ENCODE results near the gene TAF10.

Gene TAF10

DNA sequence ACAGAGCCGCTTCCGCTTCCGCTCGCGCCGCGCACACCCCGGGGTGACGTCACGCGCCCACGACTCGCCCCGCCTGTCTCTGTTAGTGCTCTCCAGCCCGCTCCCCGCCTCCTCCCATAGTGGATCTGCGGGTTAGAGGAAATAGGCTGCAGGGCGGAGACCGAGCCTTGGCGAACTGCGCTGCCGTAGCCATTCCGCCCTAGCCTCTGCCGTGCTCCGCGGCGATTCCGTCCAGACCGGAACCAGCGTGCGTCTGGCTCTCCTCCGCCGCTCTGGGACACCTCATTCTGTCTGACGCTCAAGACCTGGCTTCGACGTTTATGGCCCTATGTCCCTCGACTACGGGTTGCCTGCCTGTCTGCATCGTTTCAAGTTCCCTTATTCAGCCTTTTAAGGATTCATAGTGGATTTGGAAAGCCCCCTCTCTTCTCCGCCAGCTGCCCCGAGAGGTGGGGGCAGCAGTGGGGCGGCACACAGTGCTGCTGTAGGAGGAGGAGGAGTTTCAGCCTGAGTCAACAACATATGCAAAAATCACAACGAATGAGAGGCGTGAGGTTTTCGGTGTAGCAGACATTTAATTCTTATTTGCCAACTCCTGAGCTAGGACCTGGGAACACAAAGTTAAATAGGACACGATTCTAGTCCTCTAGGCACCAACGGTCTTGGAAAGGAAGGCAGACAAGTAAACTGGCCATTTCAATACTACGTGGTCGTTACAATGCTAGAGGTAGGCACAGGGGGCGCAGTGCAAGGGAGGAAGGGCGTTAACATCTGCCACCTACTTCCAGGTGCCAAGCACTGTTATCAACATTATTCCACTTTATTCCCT is at the start of gene TAF10:
TAF10 (minus strand) TSS at position 4 of the 829 bp plus-strand sequence. CDS start 27 bp downstream, outside the sequence.
- DNase-seq (ENCODE audit: low read depth): peak; percentile 91

DNA sequence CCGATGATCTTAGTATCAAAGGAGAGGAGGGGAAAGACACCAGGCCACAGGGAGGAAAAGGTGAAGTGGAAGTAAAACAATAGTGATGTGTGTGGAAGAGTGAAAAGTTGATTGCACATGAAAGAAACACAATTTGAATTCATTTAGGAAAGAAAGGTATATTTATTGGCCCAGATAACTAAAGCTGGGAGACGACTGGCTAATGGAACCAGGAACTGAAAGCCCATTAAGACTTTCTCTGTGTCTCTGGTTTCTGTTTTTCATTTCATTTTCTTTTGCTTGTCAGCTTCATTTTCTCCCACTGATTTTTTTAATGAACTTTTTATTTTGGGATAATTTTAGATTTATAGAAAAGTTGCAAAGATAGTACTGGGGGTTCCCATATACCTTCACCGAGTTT is 48.7 kb upstream of the TAF10 start:
- no peak for DNase-seq (ENCODE audit: low read depth)

DNA sequence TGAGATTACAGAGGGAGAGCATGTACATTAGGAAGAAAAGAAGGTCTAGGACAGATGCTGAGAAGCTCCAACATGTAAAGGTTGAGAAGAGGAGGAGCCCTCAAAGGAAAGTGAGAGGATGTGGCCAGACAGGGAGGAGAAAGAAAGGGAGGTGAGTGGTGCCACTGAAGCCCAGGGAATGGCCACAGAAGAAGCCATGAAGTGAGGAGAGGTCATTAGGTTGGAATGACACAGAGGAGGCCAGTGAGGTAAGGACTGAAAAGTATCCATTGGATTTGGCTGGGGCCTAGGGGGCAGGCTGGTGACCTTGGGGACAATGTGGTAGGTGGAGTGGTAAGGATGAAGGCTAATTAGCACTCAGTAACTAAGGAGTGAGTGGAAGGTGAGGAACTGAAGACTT is 46.6 kb upstream of the TAF10 start:
- no peak for DNase-seq (ENCODE audit: low read depth)

DNA sequence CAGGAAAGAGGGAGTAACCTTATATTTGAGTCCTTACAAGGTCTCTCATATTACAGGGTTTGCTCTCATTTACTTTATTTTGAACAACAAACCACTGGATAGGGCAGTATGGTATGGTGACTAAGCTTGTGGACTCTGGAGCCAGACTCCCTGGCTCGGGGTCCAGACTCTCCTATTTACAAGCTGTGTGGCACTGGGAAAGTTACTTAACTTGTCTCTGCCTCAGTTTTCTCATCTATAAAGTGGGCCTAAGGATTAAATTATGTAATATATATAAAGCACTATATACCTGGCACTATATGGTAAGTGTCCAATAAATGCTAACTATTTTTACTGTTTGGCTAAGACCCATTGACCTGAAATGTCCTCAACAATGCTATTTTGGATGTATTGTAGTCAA is 45.3 kb upstream of the TAF10 start:
- no peak for DNase-seq (ENCODE audit: low read depth)

DNA sequence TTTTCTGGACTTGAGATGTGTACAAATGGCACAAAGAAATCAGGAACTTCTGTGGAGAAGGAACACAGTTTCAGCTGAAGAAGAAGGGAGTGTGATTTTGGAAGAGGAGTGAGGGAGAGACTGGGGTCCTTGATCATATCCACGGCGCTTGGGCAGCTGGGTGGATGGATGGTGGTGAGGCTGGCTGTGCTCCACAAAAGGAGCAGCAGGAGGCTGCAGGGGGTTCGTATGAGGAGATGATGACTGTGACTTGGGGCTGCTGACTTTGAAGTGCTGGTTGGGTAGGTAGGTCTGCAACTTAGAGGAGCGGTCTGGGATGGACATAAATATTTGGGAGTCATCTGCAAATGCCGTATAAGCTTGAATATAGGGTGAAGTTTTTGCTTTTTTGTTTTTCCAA is 44.9 kb upstream of the TAF10 start:
- DNase-seq (ENCODE audit: low read depth): no peak

DNA sequence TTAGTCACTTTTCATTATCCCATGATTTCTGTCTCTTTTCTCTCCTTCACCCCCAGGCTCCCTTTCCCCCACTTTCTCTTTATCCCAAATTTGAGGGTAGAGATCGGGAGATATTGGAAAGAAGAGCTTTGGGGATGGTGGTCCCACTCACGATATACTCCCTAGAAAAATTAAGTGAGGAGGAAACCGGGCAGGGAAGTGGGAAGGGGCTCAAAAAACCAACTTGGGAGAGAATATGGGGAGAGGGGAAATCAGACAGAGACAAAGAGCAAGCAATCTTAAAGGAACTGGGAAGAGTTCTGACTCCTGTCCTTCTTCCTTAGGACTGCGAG is 44.5 kb upstream of the TAF10 start:
- DNase-seq (ENCODE audit: low read depth): no peak

DNA sequence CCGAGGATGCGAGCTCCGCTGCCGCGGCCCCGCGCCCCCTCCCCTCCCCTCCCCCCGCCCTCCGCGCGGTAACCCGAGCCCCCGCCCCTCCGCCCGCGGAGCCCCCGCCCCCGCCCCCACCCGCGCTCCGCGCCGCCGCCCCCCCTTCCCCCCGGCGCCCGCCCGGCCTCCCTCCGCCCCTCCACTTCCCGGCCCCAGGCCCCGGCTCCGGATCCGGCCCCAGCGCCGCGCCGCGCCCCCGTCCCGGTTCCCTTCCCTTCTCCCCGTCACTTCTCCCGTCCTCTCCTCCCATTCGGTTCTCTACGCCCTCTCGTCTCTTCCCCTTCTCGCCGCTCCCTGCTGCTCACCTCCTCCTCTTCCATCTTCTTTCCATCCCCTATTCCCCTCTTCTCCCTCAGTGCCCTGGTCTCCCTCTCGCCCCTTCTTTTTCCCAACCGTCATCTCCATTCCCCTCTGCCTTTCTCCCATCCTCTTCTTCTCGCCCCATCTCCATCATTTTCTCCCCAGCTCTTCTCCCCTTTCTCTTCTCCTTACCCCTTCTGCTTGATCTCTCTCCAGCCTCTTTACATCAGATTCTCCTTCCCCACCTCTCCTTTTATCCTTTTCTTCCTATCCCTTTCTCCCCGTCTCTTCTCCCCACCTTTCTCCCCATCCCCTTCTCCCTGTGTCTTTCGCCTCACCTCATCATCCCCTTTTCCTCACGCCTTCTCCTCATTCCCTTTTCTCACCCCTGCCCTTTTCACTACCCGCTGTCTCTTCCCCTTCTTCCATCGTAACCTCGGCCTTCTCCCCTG is 44.0 kb upstream of the TAF10 start, which contains the start of gene DCHS1:
DCHS1 (minus strand) TSS at position 20 of the 794 bp plus-strand sequence. CDS start 14,196 bp downstream, outside the sequence.
- DNase-seq (ENCODE audit: low read depth): peak; percentile 14

DNA sequence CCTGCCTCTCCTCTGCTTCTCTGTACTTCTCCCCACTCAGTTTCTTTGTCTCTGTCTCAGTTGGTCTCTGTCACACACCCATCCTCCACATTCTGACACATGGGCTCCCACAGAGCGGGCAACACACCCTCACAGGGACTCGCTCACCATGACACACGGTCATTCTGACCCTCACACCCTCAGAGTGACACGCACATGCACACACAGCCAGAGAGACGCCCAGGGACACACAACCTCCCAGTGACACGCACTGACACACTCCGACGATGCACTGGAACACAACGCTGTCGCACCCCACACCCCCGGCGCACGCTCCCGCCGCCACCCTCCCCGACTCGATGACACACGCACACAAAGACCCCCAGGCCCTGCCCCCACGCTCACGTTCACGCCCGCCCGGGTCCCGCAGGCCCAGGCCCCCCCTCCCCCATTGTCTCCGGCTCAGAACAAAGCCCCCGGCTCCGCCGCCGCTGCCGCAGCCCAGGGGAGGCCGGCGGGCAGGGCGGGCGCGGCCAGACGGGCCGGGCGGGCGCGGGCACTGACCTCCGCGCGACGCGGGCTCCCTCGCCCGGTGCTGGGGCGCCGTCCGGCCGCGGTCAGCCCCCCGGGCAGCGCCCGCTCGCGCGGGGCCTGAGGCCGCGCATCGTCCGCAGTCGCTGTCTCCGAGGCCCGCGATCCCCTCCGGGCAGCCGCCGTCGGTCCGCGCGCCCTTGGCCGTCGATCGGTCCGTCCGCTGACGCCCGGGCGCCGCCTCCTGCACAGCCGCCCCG is 43.2 kb upstream of the TAF10 start:
- DNase-seq (ENCODE audit: low read depth): peak; percentile 29

DNA sequence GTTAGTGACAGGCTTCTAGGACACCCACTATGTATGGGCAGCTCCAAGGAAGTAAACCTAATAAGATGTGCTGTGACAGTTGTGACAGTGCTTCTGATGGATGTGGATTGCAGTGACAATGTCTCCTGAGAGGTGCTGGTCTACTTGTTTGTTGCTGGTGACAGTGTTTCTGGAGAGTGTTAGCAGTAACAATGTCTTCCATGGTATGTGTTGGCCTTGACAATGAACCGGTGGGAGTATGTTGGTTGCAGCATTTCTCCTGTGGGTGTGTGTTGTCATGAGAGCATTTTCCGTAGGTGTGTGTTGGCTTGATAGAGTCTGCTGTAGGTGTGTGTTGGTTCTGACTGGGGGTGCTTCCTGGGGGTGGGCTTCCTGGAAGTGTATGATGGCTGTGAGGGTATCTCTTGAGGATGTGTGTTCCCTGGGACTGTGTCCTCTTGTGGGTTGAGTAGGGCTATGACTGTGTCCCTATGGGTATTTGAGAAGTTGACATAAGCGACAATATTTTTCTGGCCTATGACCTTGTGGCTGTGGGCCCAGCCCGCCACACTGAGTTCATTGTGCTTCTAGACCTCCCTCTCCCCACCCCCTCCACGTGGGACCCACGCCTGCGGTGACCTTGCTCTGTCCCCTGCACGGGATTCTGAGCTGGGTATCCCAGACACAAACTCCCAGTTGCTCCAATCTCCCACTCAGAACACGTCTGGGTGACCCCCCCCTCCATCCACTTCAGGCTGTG is 42.4 kb upstream of the TAF10 start:
- no peak for DNase-seq (ENCODE audit: low read depth)

DNA sequence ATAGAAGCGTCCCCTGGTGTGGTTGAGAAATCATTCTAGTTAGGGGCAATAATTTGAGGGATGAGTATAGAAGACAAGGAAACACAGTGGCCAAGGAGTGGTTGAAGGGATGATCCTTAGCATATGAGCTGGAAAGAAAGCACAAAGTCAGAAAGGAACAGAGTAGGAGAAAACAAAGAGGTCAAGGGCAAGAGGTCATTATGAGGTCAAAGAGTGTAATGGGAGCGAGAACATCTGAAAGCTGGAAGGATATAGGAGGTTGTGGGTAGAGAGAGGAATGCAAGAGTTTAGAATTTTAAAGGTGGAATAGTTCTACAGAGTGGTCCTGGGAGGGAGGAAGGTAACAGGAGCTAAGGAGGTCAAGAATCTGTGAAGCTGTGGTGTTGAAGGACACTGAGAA is 41.6 kb upstream of the TAF10 start:
- DNase-seq (ENCODE audit: low read depth): no peak

DNA sequence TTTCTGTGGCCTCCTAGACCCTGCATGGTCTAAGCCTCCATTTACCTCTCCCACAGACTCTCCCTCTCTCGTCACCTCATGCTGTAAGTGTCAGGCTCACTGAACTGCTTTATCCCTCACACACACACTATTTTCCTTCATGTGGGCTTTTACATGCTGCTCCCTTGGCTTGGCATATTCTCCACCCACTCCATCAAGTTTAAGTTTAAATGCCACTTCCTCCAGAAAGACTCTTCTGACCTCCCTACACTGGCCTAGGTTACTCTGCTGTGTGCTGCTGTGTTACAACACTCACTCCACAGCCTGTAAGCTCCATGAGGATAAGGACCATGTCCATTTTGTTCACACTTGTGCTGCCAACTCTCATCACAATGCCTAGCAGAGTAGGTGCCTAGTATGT is 41.1 kb upstream of the TAF10 start:
- no peak for DNase-seq (ENCODE audit: low read depth)

DNA sequence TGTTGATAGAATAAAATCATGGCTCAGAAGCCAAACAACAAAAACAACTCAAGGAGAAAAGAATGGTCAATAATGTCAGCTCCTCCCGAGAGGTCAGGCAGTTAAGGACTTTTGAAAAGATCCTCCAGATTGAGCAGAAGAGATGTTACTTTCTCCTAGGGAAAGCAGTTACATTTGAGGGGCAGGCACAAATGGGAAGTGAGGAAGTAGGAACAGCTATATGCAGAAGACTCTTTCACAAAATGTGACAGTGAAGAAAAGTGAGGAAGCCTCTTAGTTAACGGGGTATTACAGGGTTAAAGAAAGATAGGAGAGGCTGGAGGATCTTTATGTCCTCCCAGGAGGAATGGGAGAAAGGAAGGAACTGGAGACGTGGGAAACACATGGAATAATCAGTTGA is 40.2 kb upstream of the TAF10 start:
- DNase-seq (ENCODE audit: low read depth): no peak

DNA sequence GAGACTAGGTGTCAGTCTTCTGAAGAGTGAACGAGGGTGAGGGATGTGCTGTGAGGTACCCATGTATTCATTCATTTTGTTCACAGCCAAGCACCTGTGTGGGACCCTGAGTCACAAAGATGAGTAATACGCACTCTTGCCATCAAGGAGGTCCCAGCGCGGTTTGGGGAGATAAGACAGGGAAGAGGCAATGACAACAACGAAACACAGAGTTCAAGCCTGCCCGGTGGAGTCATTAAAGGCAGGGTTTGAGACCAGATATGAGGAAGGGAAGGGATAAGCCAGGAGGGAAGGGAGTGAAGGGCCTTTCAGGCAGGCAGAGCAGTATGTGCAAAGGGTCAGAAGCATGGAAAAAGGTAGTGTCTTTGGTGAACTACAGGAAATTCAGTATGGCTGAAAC is 39.0 kb upstream of the TAF10 start:
- peak; percentile 31 for DNase-seq (ENCODE audit: low read depth)

DNA sequence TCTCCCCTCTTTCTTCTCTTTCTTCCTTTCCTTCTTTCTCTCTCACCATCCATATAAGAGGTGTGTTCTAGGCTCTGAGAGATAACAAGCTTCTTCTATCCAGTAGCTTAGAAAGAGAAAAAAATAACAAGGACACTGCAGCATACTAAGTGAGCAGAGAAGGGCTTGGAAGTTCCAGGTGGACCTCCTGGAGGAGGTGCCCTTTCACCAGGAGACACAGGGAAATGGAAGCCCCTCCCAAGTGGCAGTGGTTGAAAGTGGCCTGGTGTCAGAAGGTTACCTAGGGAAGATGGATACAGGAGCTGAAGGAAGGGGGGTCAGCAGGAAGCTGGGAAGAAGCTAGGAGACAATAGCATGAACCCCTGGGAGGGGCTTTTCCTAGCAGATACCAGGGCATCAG is 38.1 kb upstream of the TAF10 start:
- no peak for DNase-seq (ENCODE audit: low read depth)

DNA sequence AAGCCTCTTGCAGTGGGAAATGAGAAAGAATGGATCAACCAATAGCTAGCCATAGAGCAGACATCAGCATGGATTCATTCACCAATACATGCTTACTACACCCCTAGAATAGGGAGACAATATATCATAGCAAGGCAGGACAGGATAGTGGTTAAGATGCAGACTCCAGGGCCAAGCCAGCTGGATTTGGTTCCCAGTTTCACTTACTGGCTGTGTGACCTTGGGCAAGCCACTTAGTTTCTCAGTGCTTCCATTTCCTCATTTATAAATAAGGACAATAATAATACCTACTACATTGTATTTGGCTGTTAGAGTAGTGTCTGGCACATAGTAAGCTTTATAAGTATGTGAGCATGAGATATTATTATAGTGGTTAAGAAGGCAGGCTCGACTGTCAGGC is 36.5 kb upstream of the TAF10 start:
- DNase-seq (ENCODE audit: low read depth): no peak

DNA sequence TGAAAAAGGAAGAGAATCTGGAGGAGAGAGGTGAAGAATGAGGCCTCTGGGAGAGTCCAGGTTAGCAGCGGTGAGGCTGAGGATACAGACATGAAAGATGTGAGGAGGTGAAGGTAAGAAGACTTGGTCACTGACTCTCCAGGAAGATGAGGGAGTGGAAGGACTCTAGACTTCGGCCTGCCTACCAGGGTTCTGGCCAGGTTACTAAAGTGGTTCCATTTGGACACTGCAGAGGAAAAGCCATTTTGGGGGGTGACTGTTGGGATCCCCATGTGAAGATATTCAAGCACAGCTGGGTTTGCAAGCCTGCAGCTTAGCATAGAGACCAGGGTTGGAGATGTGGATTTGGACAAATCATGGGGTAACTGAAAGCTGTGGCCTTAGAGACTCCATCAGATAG is 35.8 kb upstream of the TAF10 start:
- DNase-seq (ENCODE audit: low read depth): no peak

DNA sequence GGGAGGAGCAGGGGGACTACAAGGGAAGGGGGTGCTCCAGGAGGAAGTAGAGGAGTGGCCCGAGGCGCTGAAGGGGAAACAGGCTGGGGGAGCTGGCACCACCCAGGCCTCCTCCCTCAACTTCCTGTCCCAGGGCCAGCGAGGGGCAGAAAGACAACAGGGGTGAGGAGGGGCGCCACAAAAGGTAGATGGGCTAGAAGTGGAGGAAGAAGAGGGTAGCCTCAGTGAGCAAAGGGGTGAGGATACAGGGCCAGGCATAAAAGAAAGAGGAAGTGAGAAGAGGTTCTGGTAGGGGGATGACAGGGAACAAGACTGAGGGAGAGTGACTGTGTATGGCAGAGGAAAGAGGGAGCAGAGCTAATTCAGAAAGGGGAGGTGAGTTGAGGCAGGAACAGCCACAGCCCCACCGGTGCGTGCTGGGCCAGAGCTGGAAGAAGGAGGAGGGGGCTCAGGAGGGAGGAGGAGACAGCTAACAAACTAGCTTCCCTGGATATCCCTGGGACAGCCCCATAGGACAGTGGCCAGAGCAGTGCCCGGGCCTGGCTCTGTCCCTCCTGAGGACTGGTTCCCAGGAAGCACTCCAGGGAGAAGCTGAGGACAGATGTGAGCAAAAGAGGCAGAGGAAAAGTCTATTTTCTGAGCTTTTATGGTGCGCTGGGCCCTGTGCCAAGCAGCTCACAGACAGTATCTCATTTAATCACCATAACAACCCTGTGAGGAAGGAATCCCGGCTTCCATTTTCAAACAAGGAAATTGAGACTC is 35.1 kb upstream of the TAF10 start:
- DNase-seq (ENCODE audit: low read depth): no peak

DNA sequence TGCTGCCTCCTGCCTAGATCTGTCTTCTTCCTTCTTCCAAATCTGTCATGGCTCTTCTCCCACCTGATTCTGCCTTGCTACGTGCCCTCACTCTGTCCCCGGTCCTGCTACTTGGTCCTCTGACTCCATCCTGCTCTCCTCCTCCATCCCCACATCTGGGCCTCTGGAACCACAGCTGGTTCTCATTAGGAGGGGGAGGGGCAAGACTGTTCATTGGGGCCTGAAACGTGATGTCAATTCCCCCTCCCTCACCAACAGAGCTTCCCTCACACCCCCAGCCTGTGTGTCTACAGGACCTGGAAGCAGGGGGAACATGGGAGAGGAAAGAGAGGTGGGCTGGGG is 34.5 kb upstream of the TAF10 start:
- DNase-seq (ENCODE audit: low read depth): no peak

DNA sequence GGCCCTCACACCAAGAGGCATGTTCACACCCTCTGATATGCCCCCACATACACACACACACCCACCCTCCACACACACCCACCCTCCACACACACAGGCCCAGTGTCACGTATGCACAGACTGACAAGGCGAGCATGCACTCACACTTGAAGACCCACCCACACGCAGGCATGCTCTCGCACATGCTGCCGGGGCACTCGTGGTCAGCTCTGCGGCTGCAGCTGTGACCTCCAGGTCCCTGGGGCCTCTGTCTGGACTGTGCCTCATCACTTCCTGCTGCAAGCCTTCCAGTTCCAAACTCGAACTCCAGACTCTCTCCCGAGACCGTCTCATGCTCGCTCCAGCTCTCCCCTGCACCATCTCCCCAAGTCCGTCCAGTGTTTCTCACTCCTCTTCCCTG is 34.1 kb upstream of the TAF10 start:
- no peak for DNase-seq (ENCODE audit: low read depth)

DNA sequence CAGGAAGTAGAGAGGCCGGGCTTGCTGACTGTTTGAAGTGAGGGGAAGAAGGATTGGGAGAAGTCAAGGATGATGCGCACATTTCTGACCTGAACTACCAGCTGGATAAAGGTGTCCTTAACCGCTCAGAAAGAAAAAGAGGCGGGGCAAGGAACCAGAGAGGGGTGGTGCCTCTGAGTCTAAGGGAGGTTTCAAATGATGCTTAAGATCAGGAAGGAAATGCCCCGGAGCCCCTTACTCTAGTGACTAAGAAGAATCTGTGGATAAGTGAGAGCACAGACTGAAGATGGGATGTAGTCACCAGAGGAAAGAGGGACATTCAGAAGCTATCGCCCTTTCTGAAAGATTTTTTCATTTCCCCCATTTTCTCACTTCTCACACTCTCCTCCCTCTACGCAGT is 30.9 kb upstream of the TAF10 start:
- no peak for DNase-seq (ENCODE audit: low read depth)

DNA sequence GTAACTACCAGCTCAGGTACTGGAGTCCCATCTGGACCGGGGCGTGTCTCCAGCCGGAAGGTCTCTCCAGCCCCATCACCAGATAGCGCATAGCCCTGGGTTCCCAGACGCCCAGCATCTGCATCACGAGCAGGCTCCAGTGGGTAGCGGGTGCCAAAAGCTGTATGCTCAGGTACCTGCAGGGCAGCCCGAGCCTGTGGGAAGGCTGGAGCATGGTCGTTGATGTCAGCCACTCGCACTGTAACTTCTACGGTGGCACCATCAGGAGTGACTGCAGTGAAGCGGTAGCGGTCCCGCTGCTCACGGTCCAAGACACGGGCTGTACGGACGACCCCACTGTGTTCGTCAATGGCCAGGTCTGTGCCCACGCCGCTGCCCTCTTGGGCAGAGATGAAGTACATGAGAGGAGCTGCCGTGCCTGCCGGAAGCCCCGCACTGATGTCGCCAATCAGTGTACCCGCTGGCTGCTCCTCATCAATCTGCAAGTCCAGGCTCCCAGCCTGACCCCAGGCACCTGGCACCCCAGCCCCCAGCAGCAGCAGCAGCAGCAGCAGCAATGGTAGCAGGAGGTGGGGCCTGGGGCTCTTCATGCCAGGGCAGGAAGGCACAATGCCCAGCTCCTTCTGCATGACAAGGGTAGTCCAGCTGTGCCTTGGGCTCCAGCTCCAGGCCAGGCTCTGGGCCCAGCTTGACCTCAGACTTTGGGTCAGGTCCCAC is 29.1 kb upstream of the TAF10 start:
- no peak for DNase-seq (ENCODE audit: low read depth)
